MM.1S (cell line): Measurements from ENCODE around the gene UGT2A3.

Experiments
- DNase-seq: peaks from one replicate; pipeline ENCODE4 v3.0.0-alpha.2; 2015
- H2AFZ ChIP-seq: fragments of 300-600 bp; sonication (generic); 2 replicates; pipeline ENCODE4 v1.6.0; 2016; ENCODE audit warnings: antibody characterized with exemption, low read length
- H3F3A ChIP-seq: fragments of 300-600 bp; sonication (generic); 2 replicates; pipeline ENCODE4 v1.6.1; 2016; ENCODE audit warnings: mild to moderate bottlenecking, antibody characterized with exemption, low read length, moderate library complexity, mixed read lengths; ENCODE audit not compliant: insufficient read depth
- H3K27ac ChIP-seq: fragments of 300-600 bp; sonication (generic); 2 replicates; pipeline ENCODE4 v1.5.1; 2016; ENCODE audit warnings: mild to moderate bottlenecking, low read length
- H3K27me3 ChIP-seq: fragments of 300-600 bp; sonication (generic); replicated peaks from 2 replicates; pipeline ENCODE4 v1.6.0; 2016; ENCODE audit warnings: low read length; ENCODE audit not compliant: insufficient read depth
- H3K36me3 ChIP-seq: fragments of 300-600 bp; sonication (generic); replicated peaks from 2 replicates; pipeline ENCODE4 v1.6.1; 2016; ENCODE audit warnings: mild to moderate bottlenecking, low read length, mixed read lengths; ENCODE audit not compliant: insufficient read depth
- H3K4me1 ChIP-seq: fragments of 300-600 bp; sonication (generic); 2 replicates; pipeline ENCODE4 v1.6.1; 2016; ENCODE audit warnings: low read length, mixed read lengths
- H3K4me2 ChIP-seq: fragments of 300-600 bp; sonication (generic); 2 replicates; pipeline ENCODE4 v1.6.0; 2016; ENCODE audit warnings: low read depth, low read length
- H3K4me3 ChIP-seq: fragments of 300-600 bp; sonication (generic); 2 replicates; pipeline ENCODE4 v1.5.1; 2016; ENCODE audit warnings: low read length, mixed read lengths
- H3K79me2 ChIP-seq: fragments of 300-600 bp; sonication (generic); 2 replicates; pipeline ENCODE4 v1.6.1; 2016; ENCODE audit warnings: mixed run types, low read length, mixed read lengths
- H3K9ac ChIP-seq: fragments of 300-600 bp; sonication (generic); 2 replicates; pipeline ENCODE4 v1.6.1; 2016; ENCODE audit warnings: low read length, mixed read lengths
- H3K9me2 ChIP-seq: fragments of 300-600 bp; sonication (generic); replicated peaks from 2 replicates; pipeline ENCODE4 v1.6.1; 2016; ENCODE audit warnings: mild to moderate bottlenecking, low read length, mixed read lengths; ENCODE audit not compliant: insufficient read depth
- H3K9me3 ChIP-seq: fragments of 300-600 bp; sonication (generic); replicated peaks from 2 replicates; pipeline ENCODE4 v1.6.1; 2016; ENCODE audit warnings: mild to moderate bottlenecking, low read length, mixed read lengths; ENCODE audit not compliant: insufficient read depth
- H4K20me1 ChIP-seq: fragments of 300-600 bp; sonication (generic); 2 replicates; pipeline ENCODE4 v1.6.1; 2016; ENCODE audit warnings: mild to moderate bottlenecking, low read length, moderate library complexity, mixed read lengths; ENCODE audit not compliant: insufficient read depth
- CTCF ChIP-seq: fragments of 300-600 bp; sonication (generic); IDR thresholded peaks from 2 replicates; pipeline ENCODE4 v1.5.1; 2016; ENCODE audit warnings: antibody characterized with exemption, low read length, mixed read lengths
- EZH2 ChIP-seq: fragments of 300-600 bp; sonication (generic); optimal IDR thresholded peaks from 2 replicates; pipeline ENCODE3; 2017; ENCODE audit warnings: low read depth, mild to moderate bottlenecking, antibody characterized with exemption, low read length, mixed read lengths
- EZH2phosphoT487 ChIP-seq: fragments of 300-600 bp; sonication (generic); IDR thresholded peaks from 2 replicates; pipeline ENCODE4 v1.6.1; 2018; ENCODE audit warnings: antibody characterized with exemption, low read length

UGT2A3 gene

GRCh38 chr4:68912807-68913206 lies 38.8 kb downstream of the UGT2A3 start:
- no peaks in the 10 kb centered on the region for H3K9me3 ChIP-seq
- no peaks in the 10 kb centered on the region for H3K36me3 ChIP-seq
- H3K79me2 ChIP-seq, result no peaks in the 10 kb centered on the region
- no peaks in the 10 kb centered on the region for H4K20me1 ChIP-seq
- no peaks in the 10 kb centered on the region for H3K9me2 ChIP-seq
- H3K27ac ChIP-seq, result no peak overlapping the region
- H3K27me3 ChIP-seq, result 0 out of 2 replicates have a peak, but pooled peaks cover 1% of the 10 kb centered on the region
- H3K4me3 ChIP-seq, result no peak overlapping the region
- H3K4me2 ChIP-seq, result no peak overlapping the region
- no peak overlapping the region for H3K9ac ChIP-seq
- H3F3A ChIP-seq, result no peaks in the 10 kb centered on the region
- DNase-seq, result no peak
- H3K4me1 ChIP-seq, result no peaks in the 10 kb centered on the region
- H2AFZ ChIP-seq, result no peak overlapping the region
- TF ChIP-seq EZH2phosphoT487, result no peak
- TF ChIP-seq EZH2, result no peak
- TF ChIP-seq CTCF, result no peak

GRCh38 chr4:68909385-68909784 lies 42.2 kb downstream of the UGT2A3 start:
- Histone ChIP-seq H3K27me3 (peaks cover 31% of the 10 kb centered on the region), H3K9ac (no peak overlapping the region), H3K9me3 (no peaks in the 10 kb centered on the region), H3K9me2 (no peaks in the 10 kb centered on the region), H3K36me3 (no peaks in the 10 kb centered on the region), H3K4me3 (no peak overlapping the region), H2AFZ (no peak overlapping the region), H3K4me2 (no peak overlapping the region), H3K27ac (no peak overlapping the region), H3K4me1 (no peaks in the 10 kb centered on the region), H4K20me1 (0 out of 2 replicates have a peak, but pooled peaks cover 5% of the 10 kb centered on the region), H3K79me2 (no peaks in the 10 kb centered on the region), H3F3A (no peaks in the 10 kb centered on the region)
- TF ChIP-seq EZH2, result no peak
- no peak for TF ChIP-seq EZH2phosphoT487
- no peak for TF ChIP-seq CTCF
- no peak for DNase-seq

GRCh38 chr4:68907788-68908700 lies 43.6 kb downstream of the UGT2A3 start:
- Histone ChIP-seq H3K27me3 (peaks cover 44% of the 10 kb centered on the region), H3K9me3 (no peaks in the 10 kb centered on the region), H3K79me2 (no peaks in the 10 kb centered on the region), H3K27ac (no peak overlapping the region), H3K4me2 (no peak overlapping the region), H3F3A (no peaks in the 10 kb centered on the region), H3K4me3 (no peak overlapping the region), H3K9ac (no peak overlapping the region), H4K20me1 (0 out of 2 replicates have a peak, but pooled peaks cover 6% of the 10 kb centered on the region), H3K9me2 (no peaks in the 10 kb centered on the region), H3K4me1 (no peaks in the 10 kb centered on the region), H3K36me3 (no peaks in the 10 kb centered on the region), H2AFZ (no peak overlapping the region)
- no peak for TF ChIP-seq EZH2phosphoT487
- TF ChIP-seq CTCF, result no peak
- no peak for TF ChIP-seq EZH2
- DNase-seq, result no peak
